ENCODE measurements around the gene VPS54.
A peak's percentile ranks its signal among the peaks of the same experiment; 100 is the strongest.
"Not testable (repeated sequence)": the region's sequence is repeated elsewhere in the genome, so short reads cannot be mapped to it uniquely, and the experiment has no call there.

The VPS54 gene

GRCh38 chr2:63851691-63852311 lies 167.4 kb downstream of the VPS54 start:
- peaks cover 19% of the 10 kb centered on the region for H3K36me3 Mint-ChIP-seq (ENCODE audit: low read depth)
- H3K4me3 Mint-ChIP-seq: no peak overlapping the region
- no peak for DNase-seq
- no peak overlapping the region for H3K27ac Mint-ChIP-seq
- H3K4me1 Mint-ChIP-seq: peaks cover 36% of the 10 kb centered on the region
- TF ChIP-seq CTCF (IDR thresholded peaks at IDR 0.05): no peak
- H3K9me3 Mint-ChIP-seq: no peaks in the 10 kb centered on the region
- H3K27me3 Mint-ChIP-seq (ENCODE audit: low read depth, poor library complexity): peaks cover 3% of the 10 kb centered on the region

- H3K9me3 Mint-ChIP-seq: no peaks in the 10 kb centered on the region
- no peak overlapping the region for H3K27ac Mint-ChIP-seq
- H3K27me3 Mint-ChIP-seq (ENCODE audit: low read depth, poor library complexity): peaks cover 1% of the 10 kb centered on the region
- peaks cover 7% of the 10 kb centered on the region for H3K36me3 Mint-ChIP-seq (ENCODE audit: low read depth)
- TF ChIP-seq CTCF (IDR thresholded peaks at IDR 0.05): no peak
- no peak for DNase-seq
- H3K4me3 Mint-ChIP-seq: no peak overlapping the region
- peaks cover 41% of the 10 kb centered on the region for H3K4me1 Mint-ChIP-seq
Observed at GRCh38 chr2:63850649-63851048, 168.6 kb downstream of the VPS54 start.

GRCh38 chr2:63850204-63850571 lies 169.0 kb downstream of the VPS54 start:
- Mint-ChIP-seq H3K4me1 (peaks cover 44% of the 10 kb centered on the region), H3K27me3 (ENCODE audit: low read depth, poor library complexity) (no peaks in the 10 kb centered on the region), H3K27ac (no peak overlapping the region), H3K4me3 (no peak overlapping the region), H3K36me3 (ENCODE audit: low read depth) (peaks cover 7% of the 10 kb centered on the region), H3K9me3 (no peaks in the 10 kb centered on the region)
- no peak for DNase-seq
- no peak for TF ChIP-seq CTCF (IDR thresholded peaks at IDR 0.05)

GRCh38 chr2:63849381-63850203 lies 169.6 kb downstream of the VPS54 start:
- peak overlapping the region; percentile 24 for H3K27ac Mint-ChIP-seq
- H3K36me3 Mint-ChIP-seq (ENCODE audit: low read depth): peaks cover 7% of the 10 kb centered on the region
- peaks cover 43% of the 10 kb centered on the region for H3K4me1 Mint-ChIP-seq
- no peaks in the 10 kb centered on the region for H3K9me3 Mint-ChIP-seq
- TF ChIP-seq CTCF (IDR thresholded peaks at IDR 0.05): no peak
- H3K27me3 Mint-ChIP-seq (ENCODE audit: low read depth, poor library complexity): no peaks in the 10 kb centered on the region
- H3K4me3 Mint-ChIP-seq: no peak overlapping the region
- DNase-seq: no peak

- H3K4me3 Mint-ChIP-seq; DNase-seq; H3K36me3 Mint-ChIP-seq (ENCODE audit: low read depth); H3K27me3 Mint-ChIP-seq (ENCODE audit: low read depth, poor library complexity); H3K27ac Mint-ChIP-seq; H3K9me3 Mint-ChIP-seq: not testable (repeated sequence)
- peaks cover 44% of the 10 kb centered on the region for H3K4me1 Mint-ChIP-seq
Observed at GRCh38 chr2:63847571-63847970, 171.7 kb downstream of the VPS54 start.

GRCh38 chr2:63846487-63846886 lies 172.7 kb downstream of the VPS54 start:
- H3K4me1 Mint-ChIP-seq: peaks cover 41% of the 10 kb centered on the region
- no peaks in the 10 kb centered on the region for H3K9me3 Mint-ChIP-seq
- peaks cover 7% of the 10 kb centered on the region for H3K36me3 Mint-ChIP-seq (ENCODE audit: low read depth)
- DNase-seq: no peak
- no peak for TF ChIP-seq CTCF (IDR thresholded peaks at IDR 0.05)
- no peak overlapping the region for H3K4me3 Mint-ChIP-seq
- no peak overlapping the region for H3K27ac Mint-ChIP-seq
- H3K27me3 Mint-ChIP-seq (ENCODE audit: low read depth, poor library complexity): no peaks in the 10 kb centered on the region

Measured in nephron progenitor cell (in vitro differentiated cells).